ENCODE results near the gene RBFOX2. TPM values are rescaled to one million over a fixed set of nuclear protein-coding genes. Genes with fewer than 3 reads are reported as not detected.
A peak's percentile ranks its signal among the peaks of the same experiment; 100 is the strongest.

Gene RBFOX2
- total RNA-seq, 1 experiment from 2014 or later, result 97.4 TPM

DNA sequence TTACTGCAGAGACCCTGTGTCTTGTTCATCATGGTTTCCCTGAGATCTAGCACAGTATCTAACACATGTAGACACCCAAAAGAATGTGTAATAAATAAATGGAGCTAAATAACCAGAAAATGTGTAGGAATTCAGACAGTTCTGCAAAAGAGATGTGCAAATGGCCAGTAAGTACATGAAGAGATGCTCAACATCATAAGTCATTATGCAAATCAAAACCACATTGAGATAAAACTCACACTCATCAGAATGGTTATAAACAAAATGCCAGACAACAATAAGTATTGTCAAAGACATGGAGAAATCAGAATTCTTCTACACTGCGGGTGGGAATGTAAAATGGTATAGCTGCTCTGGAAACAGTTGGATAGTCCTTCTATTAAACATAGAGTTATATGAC lies 88.5 kb downstream of the RBFOX2 start:
- DNase-seq (ENCODE audit: low read depth), result no peak

DNA sequence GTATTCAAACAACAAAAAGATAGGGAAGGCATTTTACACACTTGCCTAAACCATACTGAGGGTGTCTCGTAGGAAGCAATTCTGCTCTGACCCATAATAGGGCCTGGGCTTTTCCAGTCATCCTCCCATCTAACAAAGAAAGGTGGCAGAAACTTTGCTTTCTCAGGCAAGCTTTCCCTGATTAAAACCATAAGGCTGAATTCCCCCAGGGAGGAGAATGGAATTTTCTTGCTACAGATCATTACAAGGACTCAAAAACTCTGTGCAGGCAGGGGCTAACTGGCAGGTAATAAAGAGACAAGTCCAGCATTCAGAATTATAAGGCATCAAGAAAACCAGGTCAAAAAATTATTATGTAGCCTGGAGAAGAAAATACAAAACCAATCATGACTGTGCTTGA lies 90.4 kb downstream of the RBFOX2 start:
- DNase-seq (ENCODE audit: low read depth), result no peak

DNA sequence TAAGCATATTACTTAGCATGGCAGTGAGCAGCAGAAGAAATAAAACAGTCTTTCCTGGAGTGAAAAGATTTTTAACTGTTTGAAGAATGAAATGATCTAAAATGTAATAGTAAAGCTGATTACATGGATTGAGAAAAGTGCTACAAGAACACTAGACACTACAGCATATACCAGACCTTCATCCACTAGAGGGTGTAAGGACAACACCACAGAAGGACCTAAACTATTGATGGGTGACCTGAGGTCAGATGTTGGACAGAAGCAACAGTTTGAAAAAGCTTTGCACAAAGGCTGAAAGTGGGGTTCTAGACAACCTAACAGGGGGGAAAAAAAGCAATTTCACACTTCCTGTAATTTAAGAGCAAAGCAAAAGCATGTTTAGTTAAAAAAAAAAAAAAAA lies 97.7 kb downstream of the RBFOX2 start:
- DNase-seq (ENCODE audit: low read depth), result peak; percentile 62

DNA sequence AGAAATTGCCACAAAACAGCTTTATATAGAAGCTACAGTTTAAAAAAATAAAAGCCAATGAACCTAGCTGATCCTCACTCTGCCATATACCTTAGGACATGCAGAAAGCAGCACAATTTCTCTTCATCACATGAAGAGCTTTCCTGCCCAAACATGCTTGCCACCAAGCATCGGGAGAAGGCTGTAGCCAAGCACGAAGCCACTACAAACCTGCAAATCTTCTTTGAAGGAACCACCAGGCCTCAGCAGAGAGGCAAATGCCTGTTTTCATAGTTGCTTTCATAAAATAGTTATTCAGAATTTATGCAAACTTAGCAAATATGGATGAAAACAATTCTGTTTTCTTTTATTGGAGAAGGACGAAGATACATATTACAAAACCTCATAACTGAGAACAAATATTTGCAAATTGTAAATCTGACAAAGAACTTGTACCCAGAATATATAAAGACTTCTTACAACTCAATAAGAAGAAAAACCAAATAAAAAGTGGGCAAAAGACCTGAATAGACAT lies 100.3 kb downstream of the RBFOX2 start:
- no peak for DNase-seq (ENCODE audit: low read depth)

DNA sequence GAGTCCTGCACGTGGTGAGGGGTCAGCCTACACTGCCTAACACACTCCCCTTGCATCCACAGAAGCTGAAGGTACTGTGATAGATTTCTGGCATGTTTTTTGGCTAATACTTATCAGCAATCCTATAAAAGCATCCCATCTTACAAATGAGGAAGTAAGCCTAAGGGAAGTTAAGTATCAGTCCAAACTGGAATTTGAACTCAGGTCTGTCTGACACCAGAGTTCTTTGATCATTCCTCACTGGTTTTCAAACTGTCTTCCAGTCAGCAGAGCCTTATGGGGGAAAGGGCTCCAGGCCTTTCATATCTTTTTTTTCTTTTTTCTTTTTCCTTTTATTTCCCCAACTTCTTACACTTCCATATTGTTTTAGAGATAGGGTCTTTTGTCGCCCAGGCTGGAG lies 105.6 kb downstream of the RBFOX2 start:
- no peak for DNase-seq (ENCODE audit: low read depth)

DNA sequence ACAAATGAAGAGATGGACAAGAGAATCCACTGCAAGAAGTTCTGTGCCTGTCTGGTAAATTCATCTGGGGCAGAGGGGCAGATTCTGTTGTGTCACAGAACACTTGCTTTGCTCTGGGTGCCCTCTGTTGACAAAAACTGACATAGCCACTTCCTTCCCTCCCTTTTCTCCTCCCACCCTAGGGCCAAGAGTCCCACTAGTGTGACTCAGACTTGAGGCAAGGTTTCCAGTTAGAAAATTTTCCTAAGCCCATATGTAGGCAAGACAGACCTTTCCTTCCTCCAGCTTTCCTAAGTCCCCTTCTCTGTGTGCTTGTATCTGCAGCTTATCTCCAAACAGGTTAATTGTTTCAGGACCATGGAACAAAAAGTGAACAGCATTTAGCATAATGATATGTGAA lies 106.8 kb downstream of the RBFOX2 start:
- DNase-seq (ENCODE audit: low read depth), result peak; percentile 93

DNA sequence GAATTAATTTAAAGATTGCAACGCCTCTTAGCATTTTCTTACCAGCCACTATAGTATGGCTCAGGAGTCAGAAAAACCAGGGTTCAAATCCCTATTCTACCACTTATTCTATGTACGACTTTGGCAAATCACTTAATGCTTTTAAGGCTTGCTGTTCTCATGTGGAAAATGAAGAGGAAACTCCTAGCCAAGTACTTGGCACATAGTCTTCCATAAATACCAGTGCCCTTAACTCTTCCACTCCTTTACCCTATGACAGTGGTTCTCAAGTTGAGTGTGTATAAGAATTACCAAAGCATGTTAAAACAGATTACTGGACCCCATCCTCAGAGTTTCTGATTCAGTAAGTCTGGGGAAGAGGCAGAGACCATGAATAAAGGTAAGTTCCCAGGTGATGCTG lies 107.6 kb downstream of the RBFOX2 start:
- no peak for DNase-seq (ENCODE audit: low read depth)

DNA sequence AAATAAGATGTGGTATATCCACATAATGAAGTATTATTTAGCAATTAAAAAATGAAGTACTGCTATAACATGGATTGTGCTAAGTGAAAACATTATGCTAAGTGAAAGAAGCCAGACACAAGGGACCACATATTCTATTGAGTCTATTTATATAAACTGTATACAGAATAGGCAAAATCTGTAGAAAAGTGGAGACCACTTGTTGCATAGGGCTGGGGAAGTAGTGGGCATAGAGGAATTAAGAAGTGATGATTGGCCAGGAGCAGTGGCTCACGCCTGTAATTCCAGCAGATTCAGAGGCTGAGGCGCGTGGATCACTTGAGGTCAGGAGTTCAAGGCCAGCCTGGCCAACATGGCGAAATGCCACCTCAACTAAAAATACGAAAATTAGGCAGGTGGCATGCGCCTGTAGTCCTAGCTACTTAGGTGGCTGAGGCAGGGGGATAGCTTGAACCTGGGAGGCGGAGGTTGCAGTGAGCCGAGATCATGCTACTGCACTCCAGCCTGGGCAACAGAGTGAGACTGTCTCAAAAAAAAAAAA lies 109.6 kb downstream of the RBFOX2 start:
- no peak for DNase-seq (ENCODE audit: low read depth)

DNA sequence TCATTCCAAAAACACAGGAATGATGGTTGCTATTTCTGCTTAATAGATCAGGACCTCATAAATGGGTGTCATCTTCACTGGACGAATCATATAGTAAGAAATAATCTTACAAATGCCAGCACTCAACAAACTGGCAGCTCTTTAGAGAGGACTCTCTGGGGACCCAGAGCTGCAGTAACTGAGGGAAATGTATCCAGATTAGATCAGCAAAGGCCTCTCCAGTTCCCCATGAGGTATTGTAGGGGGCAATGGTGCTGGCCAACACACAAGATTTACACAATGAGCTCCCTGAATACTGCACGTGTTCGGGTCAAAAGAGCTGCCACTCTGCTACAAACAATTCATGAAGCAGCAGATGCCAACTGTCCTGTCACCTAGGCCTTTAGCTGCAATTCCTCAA lies 110.2 kb downstream of the RBFOX2 start:
- DNase-seq (ENCODE audit: low read depth), result no peak

DNA sequence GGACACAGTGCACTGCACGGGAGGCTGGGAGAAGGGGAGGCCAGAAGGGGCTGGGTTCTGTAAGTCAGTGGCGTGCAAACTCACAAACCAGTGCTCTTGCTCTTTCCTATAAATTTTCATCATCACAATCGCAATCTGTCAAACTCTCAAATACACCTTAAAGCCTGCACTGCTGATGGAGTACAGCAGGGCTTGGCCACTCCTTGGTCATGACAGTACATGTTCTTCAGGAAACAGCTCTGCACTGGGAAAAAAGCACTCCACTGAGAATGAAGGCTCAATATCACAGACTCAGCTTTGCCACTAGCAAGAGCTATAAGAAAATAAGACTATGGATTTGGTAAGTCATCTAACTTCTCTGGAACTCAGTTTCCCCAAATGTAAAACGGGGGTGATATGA lies 111.0 kb downstream of the RBFOX2 start:
- DNase-seq (ENCODE audit: low read depth), result no peak

DNA sequence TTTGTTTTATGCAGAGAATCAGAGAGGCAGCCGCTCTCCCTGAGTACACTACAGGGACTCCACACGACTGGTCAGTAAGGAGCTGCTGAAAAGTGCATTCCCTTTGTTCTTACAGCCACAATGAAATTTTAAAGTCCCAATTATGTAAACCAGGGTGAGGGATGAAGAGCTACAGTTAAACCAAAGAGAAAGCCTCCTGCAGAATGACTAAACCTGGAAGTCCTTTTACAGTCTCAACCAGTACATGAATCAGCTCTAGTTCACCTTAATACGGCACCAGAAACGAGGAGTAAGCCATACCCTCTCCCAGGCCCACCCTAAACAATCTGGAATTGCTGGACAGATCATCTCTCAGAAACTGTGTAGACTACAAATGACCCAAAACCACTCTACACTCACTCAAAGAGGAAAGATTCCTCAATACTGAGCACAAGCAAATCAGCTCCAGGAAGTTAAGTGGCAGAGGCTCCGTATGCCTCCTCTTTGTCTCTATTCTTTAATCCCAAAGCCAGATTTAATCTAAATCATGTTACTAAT lies 113.1 kb downstream of the RBFOX2 start:
- DNase-seq (ENCODE audit: low read depth), result peak; percentile 68

DNA sequence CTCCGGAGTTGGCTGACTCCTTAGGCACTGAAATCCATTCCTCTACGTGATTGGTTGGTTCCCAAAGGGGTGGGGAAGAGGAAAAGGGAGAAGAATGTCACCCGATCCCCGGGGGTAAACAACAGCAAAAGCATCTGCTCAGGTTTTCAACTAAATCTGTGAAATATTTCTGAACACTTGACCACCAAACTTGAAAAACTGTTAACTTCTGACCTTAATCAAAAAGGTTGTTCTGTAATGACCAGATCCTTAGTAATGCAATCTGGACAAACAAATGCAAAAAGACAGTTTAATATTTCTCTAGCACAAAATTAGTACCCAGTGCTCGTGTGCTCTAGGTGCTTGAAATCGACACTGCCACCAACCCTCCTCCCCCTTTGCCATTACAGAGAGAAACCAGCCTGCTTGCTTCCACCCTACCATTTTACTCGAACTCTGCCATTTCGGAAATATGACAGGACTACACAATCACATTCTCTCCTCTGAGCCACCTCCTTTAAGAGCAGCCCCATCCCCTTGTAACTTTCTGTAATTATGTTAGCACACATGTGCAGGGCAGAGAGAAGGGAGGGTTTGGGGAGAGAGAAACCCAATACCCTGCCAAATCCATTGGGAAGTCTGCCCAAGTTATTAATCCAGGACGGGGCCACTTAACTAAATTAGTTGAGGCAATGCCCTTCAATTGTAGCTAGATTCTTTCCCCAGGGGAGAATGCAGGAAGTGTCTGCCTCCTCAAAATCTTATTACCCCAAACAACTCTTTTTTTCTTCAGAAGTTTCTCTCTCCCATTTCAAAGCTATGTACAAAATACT lies 113.8 kb downstream of the RBFOX2 start:
- peak; percentile 82 for DNase-seq (ENCODE audit: low read depth)

DNA sequence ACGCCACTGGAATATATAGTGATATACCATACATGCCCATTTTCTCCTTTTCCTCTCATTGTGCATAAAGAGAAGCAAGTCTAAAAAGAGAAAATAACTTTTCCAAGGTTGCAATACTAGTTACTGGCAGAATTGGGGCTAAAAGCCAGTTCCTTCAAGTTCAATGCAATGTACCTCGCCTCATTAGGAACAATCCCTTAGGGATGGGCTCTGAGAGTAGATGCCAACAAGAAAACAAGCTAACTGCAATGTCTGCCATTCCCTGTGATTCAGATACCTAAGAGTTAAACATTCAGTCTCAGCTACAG lies 114.3 kb downstream of the RBFOX2 start:
- DNase-seq (ENCODE audit: low read depth), result no peak

DNA sequence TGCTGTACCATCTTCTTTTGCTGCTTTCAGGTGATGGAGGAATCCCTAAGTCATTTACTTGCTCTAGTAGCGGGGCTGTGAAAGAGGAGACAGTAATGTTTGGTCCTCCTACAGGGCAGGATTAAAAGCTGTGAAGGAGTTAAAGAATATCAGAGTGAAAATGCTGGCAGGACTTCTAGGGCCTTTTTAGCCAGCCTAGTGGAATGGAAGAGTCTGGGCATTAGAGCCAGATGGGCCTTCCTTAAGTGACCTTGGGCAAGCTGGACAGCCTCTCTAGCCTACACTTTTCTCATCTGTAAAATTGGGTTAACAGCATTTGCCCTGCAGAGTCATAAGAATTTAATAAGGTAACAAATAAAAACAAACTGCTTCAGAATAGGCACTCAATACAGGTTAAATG lies 114.7 kb downstream of the RBFOX2 start:
- no peak for DNase-seq (ENCODE audit: low read depth)

DNA sequence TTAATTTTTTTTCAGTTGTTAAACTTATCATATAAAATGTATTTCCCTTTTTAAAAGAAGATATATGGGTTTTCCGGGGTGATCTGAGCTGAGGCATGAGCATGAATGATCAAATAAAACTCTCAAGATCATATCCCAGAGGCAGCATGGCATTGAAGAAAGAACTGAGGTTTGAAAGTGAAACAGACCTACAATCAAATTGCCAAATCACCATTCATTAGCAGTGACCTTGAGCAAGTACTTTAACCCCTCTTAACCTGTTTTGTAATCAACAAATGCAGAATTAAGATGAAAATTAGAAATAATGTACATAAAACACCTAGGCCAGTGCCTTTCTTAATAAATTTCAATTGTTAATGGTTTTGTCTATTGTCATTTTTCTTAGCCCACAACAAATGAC lies 116.0 kb downstream of the RBFOX2 start:
- DNase-seq (ENCODE audit: low read depth), result no peak

DNA sequence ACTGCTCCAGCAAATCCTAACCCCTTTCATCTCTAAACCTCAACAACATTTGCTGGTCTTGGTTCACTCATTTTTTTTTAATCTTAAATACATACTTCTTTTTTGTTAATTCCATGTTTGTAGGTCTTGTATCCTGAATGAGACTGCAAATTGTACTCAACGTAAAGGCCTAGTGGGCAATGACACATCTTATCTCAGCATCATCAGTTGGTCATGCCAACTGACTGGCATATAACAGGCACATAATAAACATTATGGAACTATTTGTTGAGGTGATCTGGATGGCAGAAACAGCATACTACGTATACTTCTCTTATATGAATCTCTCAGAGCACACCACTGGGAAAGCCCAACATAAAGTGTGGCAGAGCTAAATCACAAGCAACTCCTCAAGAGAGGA lies 116.7 kb downstream of the RBFOX2 start:
- no peak for DNase-seq (ENCODE audit: low read depth)

DNA sequence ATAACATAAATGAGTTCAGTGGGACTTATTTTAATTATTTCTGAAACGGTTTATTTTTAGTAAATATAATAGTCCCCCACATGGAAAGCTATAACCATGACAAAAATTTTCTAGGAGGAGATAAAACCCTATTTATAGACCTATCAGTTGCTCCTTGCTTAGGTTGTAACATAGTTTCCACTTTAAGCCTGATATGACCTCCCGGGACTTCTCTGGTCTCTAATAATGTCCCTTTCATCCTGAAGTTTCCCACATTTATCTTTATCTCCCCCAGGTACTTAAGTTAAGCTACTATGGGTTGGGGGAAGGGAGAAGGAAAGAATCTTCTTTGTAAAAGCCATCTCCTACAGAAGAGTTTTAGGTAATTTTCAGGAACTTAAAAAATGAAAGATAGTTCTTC lies 117.7 kb downstream of the RBFOX2 start:
- DNase-seq (ENCODE audit: low read depth), result no peak

DNA sequence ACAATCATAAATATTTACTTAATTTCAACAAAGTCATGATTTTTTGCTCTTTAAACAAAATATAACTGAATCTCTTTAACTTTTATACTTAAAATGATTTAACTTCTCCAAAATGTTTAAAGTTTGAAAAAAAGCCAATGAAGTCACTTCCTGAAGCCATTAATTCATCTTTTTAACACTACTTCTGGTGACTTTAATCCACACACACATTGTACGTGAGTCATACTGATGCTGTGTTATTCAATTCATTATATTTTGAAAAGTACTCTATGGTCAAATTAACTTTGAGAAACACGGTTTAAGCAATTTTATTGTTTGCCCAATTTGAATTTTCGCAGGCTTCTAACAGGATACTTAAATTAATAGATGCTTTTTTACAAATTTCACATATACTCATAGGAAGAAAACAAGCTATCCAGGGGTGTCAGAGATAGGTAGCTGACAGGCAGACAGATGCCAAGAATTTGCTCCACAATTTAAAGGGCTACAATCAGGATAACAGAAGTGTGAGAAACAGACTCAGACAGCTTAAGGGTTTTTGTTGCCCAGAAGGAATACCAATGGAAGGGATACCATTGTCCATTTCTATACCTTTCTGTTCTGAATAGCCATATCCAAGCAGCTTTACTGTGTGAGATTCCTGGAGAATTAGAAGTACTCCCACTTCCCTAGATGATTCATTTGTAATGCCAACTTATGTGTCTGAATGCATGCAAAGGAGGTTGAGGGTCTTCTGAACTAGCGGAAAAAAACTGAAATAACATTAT lies 118.4 kb downstream of the RBFOX2 start:
- peak; percentile 53 for DNase-seq (ENCODE audit: low read depth)

DNA sequence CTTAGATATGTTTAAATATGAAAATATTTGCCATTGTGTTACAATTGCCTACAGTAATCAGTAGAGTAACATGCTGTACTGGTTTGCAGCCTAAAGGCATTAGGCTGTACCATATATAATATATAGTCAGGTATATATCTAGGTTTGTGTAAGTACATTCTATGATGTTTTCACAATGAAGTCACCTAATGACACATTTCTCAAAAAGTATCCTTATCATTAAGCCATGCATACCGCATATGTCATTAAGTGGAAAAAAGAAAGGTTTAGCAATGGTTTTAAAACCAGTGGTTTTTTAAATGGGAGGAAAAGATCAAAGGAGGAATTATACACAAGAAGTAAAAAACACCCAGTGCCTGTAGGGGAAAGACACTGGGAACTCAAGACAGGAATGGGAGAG lies 122.7 kb downstream of the RBFOX2 start:
- DNase-seq (ENCODE audit: low read depth), result no peak

DNA sequence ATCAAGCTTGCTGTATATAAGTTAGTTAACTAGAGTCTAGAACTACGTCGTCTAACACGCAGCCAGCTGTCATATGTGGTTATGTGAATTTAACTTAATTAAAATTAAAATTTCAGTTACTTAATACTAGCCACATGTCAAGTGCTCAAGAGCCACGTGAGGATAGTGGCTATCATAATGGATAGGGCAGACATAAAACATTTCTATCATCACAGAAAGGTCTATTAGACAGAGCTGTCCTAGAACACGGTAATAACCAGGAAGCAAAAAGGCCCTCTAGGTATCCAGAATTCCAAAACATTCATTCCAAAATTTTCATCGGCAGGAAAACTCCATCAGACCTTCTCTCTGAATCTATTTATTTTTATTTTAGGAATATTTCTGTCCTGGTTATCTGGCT lies 123.9 kb downstream of the RBFOX2 start:
- DNase-seq (ENCODE audit: low read depth), result no peak

DNA sequence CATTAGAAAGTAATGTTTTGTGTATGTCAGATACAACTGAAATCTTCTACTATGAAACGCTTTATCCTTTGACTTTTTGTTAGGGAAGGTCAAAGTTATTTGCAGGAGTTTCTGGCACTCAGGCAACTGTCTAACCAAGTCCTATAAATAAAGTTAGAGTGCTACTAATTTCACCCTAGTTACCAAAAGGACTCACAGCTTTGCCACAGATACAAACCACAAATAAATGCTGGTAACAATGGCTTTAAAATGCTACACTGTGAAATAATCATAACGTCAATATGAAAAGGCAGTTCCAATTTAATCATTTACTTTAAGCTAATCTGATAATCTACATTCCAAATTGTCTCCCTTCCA lies 124.3 kb downstream of the RBFOX2 start:
- no peak for DNase-seq (ENCODE audit: low read depth)

DNA sequence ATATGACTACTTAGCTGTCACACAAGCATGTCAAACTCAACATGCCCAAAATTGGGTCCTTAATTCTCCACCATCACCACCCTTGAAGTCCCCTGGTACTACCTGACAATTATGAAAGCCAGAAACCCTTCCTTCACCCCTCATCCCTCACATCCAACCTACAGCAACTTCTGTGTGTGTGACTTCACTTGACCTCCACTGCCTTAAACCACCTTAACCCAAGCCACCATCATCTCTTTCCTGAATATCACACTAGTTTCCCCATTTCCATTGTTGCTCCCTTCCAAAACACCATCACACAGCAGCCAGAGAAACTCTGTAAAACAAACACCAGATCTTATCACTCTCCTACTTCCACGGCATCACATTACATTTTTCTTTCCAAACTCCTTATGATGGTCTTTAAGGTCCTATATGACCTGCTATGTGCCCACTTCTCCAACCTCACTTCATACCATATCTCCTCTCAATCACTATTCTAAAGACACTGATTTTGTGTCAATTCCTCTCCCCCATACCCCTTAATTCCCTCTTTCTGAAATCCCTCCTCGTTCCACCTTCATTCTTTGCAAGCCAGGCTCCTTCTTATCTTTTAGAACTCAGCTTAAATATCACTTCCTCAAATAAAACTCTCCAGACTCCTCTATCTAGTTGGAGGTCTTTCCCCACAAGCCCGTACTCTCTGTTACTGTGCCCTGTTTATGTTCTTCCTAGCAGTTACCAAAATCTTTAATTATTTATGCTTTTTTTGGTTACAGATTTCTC lies 124.9 kb downstream of the RBFOX2 start:
- DNase-seq (ENCODE audit: low read depth), result no peak

Data from HT1080 (cell line).